Measurements from ENCODE around the gene NAA25.

GRCh38 chr12:112153181-112153892, 44.8 kb upstream of the NAA25 start:
- TF ChIP-seq POLR2A (IDR thresholded peaks at IDR 0.05) = no peak
- TF ChIP-seq, protein P1, sequence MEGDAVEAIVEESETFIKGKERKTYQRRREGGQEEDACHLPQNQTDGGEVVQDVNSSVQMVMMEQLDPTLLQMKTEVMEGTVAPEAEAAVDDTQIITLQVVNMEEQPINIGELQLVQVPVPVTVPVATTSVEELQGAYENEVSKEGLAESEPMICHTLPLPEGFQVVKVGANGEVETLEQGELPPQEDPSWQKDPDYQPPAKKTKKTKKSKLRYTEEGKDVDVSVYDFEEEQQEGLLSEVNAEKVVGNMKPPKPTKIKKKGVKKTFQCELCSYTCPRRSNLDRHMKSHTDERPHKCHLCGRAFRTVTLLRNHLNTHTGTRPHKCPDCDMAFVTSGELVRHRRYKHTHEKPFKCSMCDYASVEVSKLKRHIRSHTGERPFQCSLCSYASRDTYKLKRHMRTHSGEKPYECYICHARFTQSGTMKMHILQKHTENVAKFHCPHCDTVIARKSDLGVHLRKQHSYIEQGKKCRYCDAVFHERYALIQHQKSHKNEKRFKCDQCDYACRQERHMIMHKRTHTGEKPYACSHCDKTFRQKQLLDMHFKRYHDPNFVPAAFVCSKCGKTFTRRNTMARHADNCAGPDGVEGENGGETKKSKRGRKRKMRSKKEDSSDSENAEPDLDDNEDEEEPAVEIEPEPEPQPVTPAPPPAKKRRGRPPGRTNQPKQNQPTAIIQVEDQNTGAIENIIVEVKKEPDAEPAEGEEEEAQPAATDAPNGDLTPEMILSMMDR (IDR thresholded peaks at IDR 0.05) = no peak
